Cardiac muscle cell (in vitro differentiated cells and primary cell): ENCODE data around the gene ZNF780A. TPM values are rescaled to one million over a fixed set of nuclear protein-coding genes. Genes with fewer than 3 reads are reported as not detected.

ENCODE experiments used
- DNase-seq, 2 donors: peaks; one replicate each; pipeline versions ENCODE4 v3.0.0 to v3.0.0-alpha.2; 2010 to 2017; ENCODE audit warnings: low read depth in 1 of 2, low spot score in 1 of 2
- H3K27ac ChIP-seq: fragments of 200-600 bp; sonication (generic); 2 replicates; pipeline ENCODE4 v1.5.1; 2016
- H3K27me3 ChIP-seq: fragments of 200-600 bp; sonication (generic); 2 replicates; pipeline ENCODE4 v1.6.0; 2016; ENCODE audit warnings: control low read depth
- H3K36me3 ChIP-seq: fragments of 200-600 bp; sonication (generic); 2 replicates; pipeline ENCODE4 v1.5.1; 2016; ENCODE audit warnings: control low read depth
- H3K4me1 ChIP-seq: fragments of 200-600 bp; sonication (generic); 2 replicates; pipeline ENCODE4 v1.8.1; 2017; ENCODE audit warnings: low read depth, mild to moderate bottlenecking, mixed run types
- H3K4me3 ChIP-seq: fragments of 200-600 bp; sonication (generic); 2 replicates; pipeline ENCODE4 v1.5.1; 2016; ENCODE audit warnings: mild to moderate bottlenecking
- H3K9me3 ChIP-seq: fragments of 200-600 bp; sonication (generic); 2 replicates; pipeline ENCODE4 v1.5.1; 2017; ENCODE audit warnings: low read depth, mild to moderate bottlenecking, control low read depth
- CTCF ChIP-seq: IDR thresholded peaks from 2 replicates; pipeline ENCODE4 v1.5.1; 2012; ENCODE audit warnings: low read depth, mild to moderate bottlenecking, low read length
- polyA plus RNA-seq: library from polyadenylated mRNA; unstranded; fragments of >200 nt; fragmentation: Nextera tagmentation; extraction: Ambion mirVana; gene quantifications from 2 replicates; pipeline ENCODE4 v1.2.1, GENCODE V29; 2016
- total RNA-seq: library from RNA; depleted of rRNA; stranded (reverse); fragments of >200 nt; gene quantifications from 2 replicates; pipeline ENCODE4 v1.2.3, GENCODE V29; 2016

ZNF780A gene
- total and polyA plus RNA-seq, 2 experiments from 2014 or later, result 8.5 to 15.4 TPM

DNA sequence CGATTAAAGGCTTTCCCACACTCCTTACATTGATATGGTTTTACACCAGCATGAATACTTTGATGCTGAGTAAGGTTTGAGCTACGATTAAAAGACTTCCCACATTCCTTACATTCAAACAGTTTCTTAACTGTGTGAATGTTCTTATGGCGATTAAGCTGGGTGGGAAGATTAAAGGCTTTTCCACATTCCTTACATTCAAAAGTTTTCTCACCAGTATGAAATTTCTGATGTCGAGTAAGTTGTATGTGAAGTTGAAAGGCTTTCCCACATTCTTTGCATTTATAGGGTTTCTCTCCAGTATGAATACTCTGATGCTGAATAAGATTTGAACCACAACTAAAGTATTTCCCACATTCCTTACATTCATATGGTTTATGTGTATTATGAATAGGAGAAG, 54.7 kb downstream of the ZNF780A start:
- no peaks in the 10 kb centered on the region for H3K4me1 ChIP-seq
- no peak overlapping the region for H3K27ac ChIP-seq
- H3K27me3 ChIP-seq, result no peaks in the 10 kb centered on the region
- peaks cover 5% of the 10 kb centered on the region for H3K9me3 ChIP-seq
- no peak for DNase-seq
- no peaks in the 10 kb centered on the region for H3K36me3 ChIP-seq
- TF ChIP-seq CTCF, result no peak
- H3K4me3 ChIP-seq, result no peak overlapping the region

GRCh38 chr19:40033989-40034560, 56.7 kb downstream of the ZNF780A start:
- Histone ChIP-seq H3K4me1 (no peaks in the 10 kb centered on the region), H3K27ac (no peak overlapping the region), H3K36me3 (no peaks in the 10 kb centered on the region), H3K27me3 (no peaks in the 10 kb centered on the region), H3K4me3 (no peak overlapping the region), H3K9me3 (peaks cover 5% of the 10 kb centered on the region)
- no peak for DNase-seq
- TF ChIP-seq CTCF, result no peak

GRCh38 chr19:40026597-40026970, 64.2 kb downstream of the ZNF780A start:
- Histone ChIP-seq H3K4me1 (no peaks in the 10 kb centered on the region), H3K9me3 (no peaks in the 10 kb centered on the region), H3K27me3 (no peaks in the 10 kb centered on the region), H3K4me3 (no peak overlapping the region), H3K27ac (no peak overlapping the region), H3K36me3 (no peaks in the 10 kb centered on the region)
- TF ChIP-seq CTCF, result no peak
- no peak for DNase-seq

GRCh38 chr19:40025938-40026596, 64.7 kb downstream of the ZNF780A start:
- Histone ChIP-seq H3K4me1 (no peaks in the 10 kb centered on the region), H3K9me3 (no peaks in the 10 kb centered on the region), H3K27ac (no peak overlapping the region), H3K4me3 (no peak overlapping the region), H3K27me3 (no peaks in the 10 kb centered on the region), H3K36me3 (no peaks in the 10 kb centered on the region)
- DNase-seq, result no peak
- TF ChIP-seq CTCF, result no peak

GRCh38 chr19:40023969-40024368, 66.8 kb downstream of the ZNF780A start:
- H3K4me3 ChIP-seq, result no peak overlapping the region
- no peaks in the 10 kb centered on the region for H3K4me1 ChIP-seq
- no peaks in the 10 kb centered on the region for H3K27me3 ChIP-seq
- H3K36me3 ChIP-seq, result no peaks in the 10 kb centered on the region
- H3K27ac ChIP-seq, result no peak overlapping the region
- no peak for DNase-seq
- no peaks in the 10 kb centered on the region for H3K9me3 ChIP-seq
- TF ChIP-seq CTCF, result no peak

Other genes with a start within 250 kb of the ZNF780A start
- gene FBL, start 244.6 kb downstream of the ZNF780A start, total RNA-seq, result 109 and 140 TPM in 2 replicates
- gene FBL, start 244.6 kb downstream of the ZNF780A start, polyA plus RNA-seq, result 104 and 124 TPM in 2 replicates
- gene FCGBP, start 156.3 kb downstream of the ZNF780A start, total RNA-seq, result 0.57 and 0.70 TPM in 2 replicates
- not detected in 2 replicates for gene FCGBP, start 156.3 kb downstream of the ZNF780A start, polyA plus RNA-seq
- gene PSMC4, start 119.8 kb downstream of the ZNF780A start, total RNA-seq, result 101 and 152 TPM in 2 replicates
- gene PSMC4, start 119.8 kb downstream of the ZNF780A start, polyA plus RNA-seq, result 87.2 and 126 TPM in 2 replicates
- gene ZNF546, start 93.9 kb downstream of the ZNF780A start, total RNA-seq, result 4.1 and 8.6 TPM in 2 replicates
- gene ZNF546, start 93.9 kb downstream of the ZNF780A start, polyA plus RNA-seq, result 3.2 and 6.6 TPM in 2 replicates
- gene ZNF780B, start 34.7 kb downstream of the ZNF780A start, total RNA-seq, result 21.4 and 46.7 TPM in 2 replicates
- gene ZNF780B, start 34.7 kb downstream of the ZNF780A start, polyA plus RNA-seq, result 10.3 and 19.2 TPM in 2 replicates
- gene MAP3K10, start 100.5 kb upstream of the ZNF780A start, total RNA-seq, result 19.8 and 30.5 TPM in 2 replicates
- 8.9 and 10.0 TPM in 2 replicates for gene MAP3K10, start 100.5 kb upstream of the ZNF780A start, polyA plus RNA-seq
- gene TTC9B, start 127.4 kb upstream of the ZNF780A start, total RNA-seq, result not detected in 2 replicates
- 0.13 and 0.20 TPM in 2 replicates for gene TTC9B, start 127.4 kb upstream of the ZNF780A start, polyA plus RNA-seq
- gene CCNP, start 135.7 kb upstream of the ZNF780A start, total RNA-seq, result 0.21 TPM in 1 of 2 replicates, not detected in the other
- 0.31 TPM in 1 of 2 replicates, not detected in the other for gene CCNP, start 135.7 kb upstream of the ZNF780A start, polyA plus RNA-seq
- gene AKT2, start 194.4 kb upstream of the ZNF780A start, total RNA-seq, result 119 and 193 TPM in 2 replicates
- gene AKT2, start 194.4 kb upstream of the ZNF780A start, polyA plus RNA-seq, result 60.1 and 80.1 TPM in 2 replicates